ENCODE data around the gene CAD. TPM values are rescaled to one million over a fixed set of nuclear protein-coding genes. Genes with fewer than 3 reads are reported as not detected.

CAD gene
- total RNA-seq, 1 experiment from 2014 or later = 130 TPM

- no peaks in the 10 kb centered on the region for H3K27me3 ChIP-seq (ENCODE audit: insufficient read depth, low read length)
- H3K14ac ChIP-seq (ENCODE audit: insufficient read depth, low read length) = peak overlapping the region; percentile 61
- H3K56ac ChIP-seq (ENCODE audit: insufficient read length, low read depth, low read length) = no peak overlapping the region
- no peaks in the 10 kb centered on the region for H3K4me1 ChIP-seq (ENCODE audit: insufficient read depth, low read length)
- H4K8ac ChIP-seq (replicated peaks; ENCODE audit: insufficient read length, low read depth, low read length) = no peak overlapping the region
- H4K20me1 ChIP-seq (ENCODE audit: control insufficient read depth, insufficient read depth, insufficient read length) = no peaks in the 10 kb centered on the region
- no peak overlapping the region for H3K4ac ChIP-seq (ENCODE audit: low read depth, low read length)
- no peak overlapping the region for H2AK5ac ChIP-seq (ENCODE audit: insufficient read length, low read length)
- H3K23me2 ChIP-seq (ENCODE audit: insufficient read length, low read depth, low read length, poor library complexity, severe bottlenecking) = peaks cover 10% of the 10 kb centered on the region
- H2BK15ac ChIP-seq (ENCODE audit: low read depth, low read length) = no peak overlapping the region
- no peaks in the 10 kb centered on the region for H3K9me3 ChIP-seq (ENCODE audit: control insufficient read depth, low read depth, low read length)
- Mint-ChIP-seq H3K4me3 (peak overlapping the region; percentile 96 to 99), H3K27me3 (ENCODE audit: low read depth) (no peaks in the 10 kb centered on the region), H3K36me3 (ENCODE audit: insufficient read depth in 1 of 3, low read depth in 3 of 3) (peaks cover 27 to 60% (median 51%) of the 10 kb centered on the region in 3 experiments), H3K4me1 (peaks cover 32 to 38% of the 10 kb centered on the region in 2 experiments), H3K27ac (peak overlapping the region; percentile 94 to 99 (median 96)), H3K9me3 (no peaks in the 10 kb centered on the region)
- no peaks in the 10 kb centered on the region for H3K79me2 ChIP-seq (ENCODE audit: insufficient read depth, low read length)
- no peak for TF ChIP-seq CTCF (conservative IDR thresholded peaks at IDR 0.05)
- H3K23ac ChIP-seq (ENCODE audit: insufficient read length, low read depth, low read length) = no peak overlapping the region
- peak overlapping the region; percentile 20 for H4K5ac ChIP-seq (ENCODE audit: insufficient read length, low read depth, low read length)
- no peak overlapping the region for H2BK5ac ChIP-seq (ENCODE audit: insufficient read length, low read length)
- no peak overlapping the region for H3T11ph ChIP-seq (ENCODE audit: low read length)
- H2BK12ac ChIP-seq (ENCODE audit: insufficient read length, low read depth, low read length) = no peak overlapping the region
- H3K4me2 ChIP-seq (ENCODE audit: insufficient read depth, insufficient read length, low read length) = peak overlapping the region; percentile 68
- H2BK120ac ChIP-seq (ENCODE audit: low read depth, low read length, poor library complexity, severe bottlenecking) = no peak overlapping the region
- H3K18ac ChIP-seq (ENCODE audit: insufficient read length, low read depth, low read length) = peak overlapping the region; percentile 72
- H2BK20ac ChIP-seq (ENCODE audit: low read depth, low read length, poor library complexity, severe bottlenecking) = no peak overlapping the region
- H2AFZ ChIP-seq (ENCODE audit: low read length) = no peak overlapping the region
- peak overlapping the region; percentile 29 for H3K27ac ChIP-seq (ENCODE audit: insufficient read length, low read depth, low read length)
- DNase-seq = no peak
- H4K91ac ChIP-seq (ENCODE audit: insufficient read length, low read depth, low read length) = no peak overlapping the region
- no CpG with 5 or more reads among the region's 48 CpGs for WGBS (ENCODE audit: extremely low coverage, insufficient read length, low lambda C conversion rate)
- H3K79me1 ChIP-seq (ENCODE audit: insufficient read depth, low read depth, low read length, poor library complexity, severe bottlenecking) = no peaks in the 10 kb centered on the region
- peak overlapping the region; percentile 74 for H3K9ac ChIP-seq (ENCODE audit: extremely low read depth, insufficient read length, low read length)
These were observed 5.8 kb upstream of the CAD start for GRCh38 chr2:27211241-27211942.

Measured in H9 (cell line).